Tongue (tissue), 2 donors: ENCODE measurements around the gene MACROD1. TPM values are rescaled to one million over a fixed set of nuclear protein-coding genes. Genes with fewer than 3 reads are reported as not detected.

Experiments used
- DNase-seq: peaks from one replicate; pipeline ENCODE4 v3.0.0-alpha.2; 2015
- total RNA-seq: library from RNA; depleted of rRNA; stranded (reverse); fragments of >200 nt; gene quantifications from one replicate; pipeline ENCODE4 v1.2.3, GENCODE V29; 2014

Gene MACROD1
- total RNA-seq, 1 donor from 2014 or later: 58.8 TPM

- DNase-seq: peak; percentile 68
These were observed 12.8 kb downstream of the MACROD1 start for GRCh38 chr11:64152841-64153691.

GRCh38 chr11:64151337-64151736 lies 14.6 kb downstream of the MACROD1 start:
- DNase-seq: no peak

GRCh38 chr11:64150481-64151239 lies 15.3 kb downstream of the MACROD1 start:
- DNase-seq: peak; percentile 59

GRCh38 chr11:64150051-64150450 lies 15.9 kb downstream of the MACROD1 start:
- no peak for DNase-seq

GRCh38 chr11:64148917-64149617 lies 16.8 kb downstream of the MACROD1 start:
- DNase-seq: no peak

GRCh38 chr11:64148226-64148916 lies 17.5 kb downstream of the MACROD1 start:
- DNase-seq: peak; percentile 93

- no peak for DNase-seq
These were observed 19.6 kb downstream of the MACROD1 start for GRCh38 chr11:64146036-64146955.

- DNase-seq: no peak
These were observed 21.1 kb downstream of the MACROD1 start for GRCh38 chr11:64144587-64145472.

GRCh38 chr11:64141081-64141783 lies 24.7 kb downstream of the MACROD1 start:
- no peak for DNase-seq

- DNase-seq: no peak
These were observed 25.8 kb downstream of the MACROD1 start for GRCh38 chr11:64140082-64140481.

GRCh38 chr11:64139049-64139448 lies 26.9 kb downstream of the MACROD1 start:
- DNase-seq: no peak

GRCh38 chr11:64138398-64138797 lies 27.5 kb downstream of the MACROD1 start:
- DNase-seq: no peak

GRCh38 chr11:64136765-64137441 lies 29.0 kb downstream of the MACROD1 start:
- DNase-seq: no peak

- no peak for DNase-seq
These were observed 30.2 kb downstream of the MACROD1 start for GRCh38 chr11:64135711-64136110.

GRCh38 chr11:64134963-64135362 lies 30.9 kb downstream of the MACROD1 start:
- no peak for DNase-seq

- DNase-seq: no peak
These were observed 32.8 kb downstream of the MACROD1 start for GRCh38 chr11:64132982-64133705.

GRCh38 chr11:64132191-64132771 lies 33.6 kb downstream of the MACROD1 start:
- DNase-seq: peak; percentile 80
